WERI-Rb-1 (cell line): Measurements from ENCODE around the gene MCM9.

Experiments used
- DNase-seq: peaks from one replicate; pipeline ENCODE4 v3.0.0-alpha.2; 2020
- H3K27ac ChIP-seq: fragments of 250-450 bp; sonication (Bioruptor Pico); 2 replicates; pipeline ENCODE4 v1.5.1; 2020; ENCODE audit warnings: mild to moderate bottlenecking, moderate library complexity
- H3K27me3 ChIP-seq: fragments of 250-450 bp; sonication (Bioruptor Pico); 2 replicates; pipeline ENCODE4 v1.5.1; 2021; ENCODE audit warnings: mild to moderate bottlenecking, low read depth, moderate library complexity; ENCODE audit not compliant: insufficient read depth, severe bottlenecking
- H3K36me3 ChIP-seq: fragments of 250-450 bp; sonication (Bioruptor Pico); 2 replicates; pipeline ENCODE4 v1.5.1; 2020; ENCODE audit warnings: mild to moderate bottlenecking, moderate library complexity
- H3K4me3 ChIP-seq: 2 replicates; pipeline ENCODE4 v1.5.1; 2011; ENCODE audit warnings: low read depth, mild to moderate bottlenecking, control low read depth, low read length
- H3K9me3 ChIP-seq: fragments of 250-450 bp; sonication (Bioruptor Pico); 2 replicates; pipeline ENCODE4 v1.5.1; 2021; ENCODE audit warnings: mild to moderate bottlenecking, moderate library complexity; ENCODE audit not compliant: severe bottlenecking
- CTCF ChIP-seq: IDR thresholded peaks from 2 replicates; pipeline ENCODE4 v1.5.1; 2011; ENCODE audit warnings: low read depth, mild to moderate bottlenecking, control low read depth, inconsistent platforms, low read length

MCM9 gene

GRCh38 chr6:118776607-118777549 lies 158.1 kb downstream of the MCM9 start:
- Histone ChIP-seq H3K4me3 (no peak overlapping the region), H3K36me3 (no peaks in the 10 kb centered on the region), H3K27ac (no peak overlapping the region), H3K27me3 (no peaks in the 10 kb centered on the region), H3K9me3 (no peaks in the 10 kb centered on the region)
- peak; percentile 73 for DNase-seq
- peak; percentile 60 for TF ChIP-seq CTCF

GRCh38 chr6:118775381-118775780 lies 159.6 kb downstream of the MCM9 start:
- H3K9me3 ChIP-seq, result no peaks in the 10 kb centered on the region
- TF ChIP-seq CTCF, result no peak
- no peak overlapping the region for H3K27ac ChIP-seq
- H3K4me3 ChIP-seq, result no peak overlapping the region
- H3K27me3 ChIP-seq, result no peaks in the 10 kb centered on the region
- no peak for DNase-seq
- no peaks in the 10 kb centered on the region for H3K36me3 ChIP-seq

GRCh38 chr6:118774581-118774980 lies 160.4 kb downstream of the MCM9 start:
- Histone ChIP-seq H3K9me3 (no peaks in the 10 kb centered on the region), H3K36me3 (no peaks in the 10 kb centered on the region), H3K4me3 (no peak overlapping the region), H3K27ac (no peak overlapping the region), H3K27me3 (no peaks in the 10 kb centered on the region)
- no peak for DNase-seq
- TF ChIP-seq CTCF, result no peak

GRCh38 chr6:118772886-118773285 lies 162.1 kb downstream of the MCM9 start:
- no peak overlapping the region for H3K27ac ChIP-seq
- DNase-seq, result no peak
- H3K27me3 ChIP-seq, result no peaks in the 10 kb centered on the region
- no peak for TF ChIP-seq CTCF
- no peaks in the 10 kb centered on the region for H3K36me3 ChIP-seq
- no peaks in the 10 kb centered on the region for H3K9me3 ChIP-seq
- H3K4me3 ChIP-seq, result no peak overlapping the region

GRCh38 chr6:118771253-118771652 lies 163.7 kb downstream of the MCM9 start:
- no peaks in the 10 kb centered on the region for H3K27me3 ChIP-seq
- no peak for TF ChIP-seq CTCF
- H3K9me3 ChIP-seq, result no peaks in the 10 kb centered on the region
- no peak for DNase-seq
- H3K36me3 ChIP-seq, result no peaks in the 10 kb centered on the region
- H3K4me3 ChIP-seq, result no peak overlapping the region
- no peak overlapping the region for H3K27ac ChIP-seq
